Dermis blood vessel endothelial cell (primary cell): ENCODE data around the gene TPSB2. TPM values are rescaled to one million over a fixed set of nuclear protein-coding genes. Genes with fewer than 3 reads are reported as not detected.
"Not testable (repeated sequence)": the region's sequence is repeated elsewhere in the genome, so short reads cannot be mapped to it uniquely, and the experiment has no call there.

Experiments used
- DNase-seq: peaks from one replicate; pipeline ENCODE4 v3.0.0; 2010
- total RNA-seq: library from RNA; depleted of rRNA; stranded (reverse); fragments of >200 nt; gene quantifications from 2 replicates; pipeline ENCODE4 v1.2.3, GENCODE V29; 2014

TPSB2 gene
- total RNA-seq, 1 donor from 2014 or later: not detected

- not testable (repeated sequence) for DNase-seq
Observed at GRCh38 chr16:1240436-1240835, 10.5 kb upstream of the TPSB2 start, which contains the start of gene TPSAB1. TSS of gene TPSAB1 (plus strand) at chr16:1240705. CDS start at chr16:1240939, 234 bp downstream.

- not testable (repeated sequence) for DNase-seq
Observed at GRCh38 chr16:1239575-1239974, 9.6 kb upstream of the TPSB2 start.

GRCh38 chr16:1238909-1239308 lies 8.9 kb upstream of the TPSB2 start:
- not testable (repeated sequence) for DNase-seq

GRCh38 chr16:1237990-1238389 lies 8.0 kb upstream of the TPSB2 start:
- no peak for DNase-seq

- not testable (repeated sequence) for DNase-seq
Observed at GRCh38 chr16:1236659-1237058, 6.7 kb upstream of the TPSB2 start.

GRCh38 chr16:1232049-1232748 lies 2.2 kb upstream of the TPSB2 start:
- not testable (repeated sequence) for DNase-seq

- DNase-seq: not testable (repeated sequence)
Observed at GRCh38 chr16:1231301-1231700, 1.3 kb upstream of the TPSB2 start.

- DNase-seq: not testable (repeated sequence)
Observed at GRCh38 chr16:1230471-1231212, 658 bp upstream of the TPSB2 start.

GRCh38 chr16:1229476-1229875 lies 508 bp downstream of the TPSB2 start:
- DNase-seq: not testable (repeated sequence)

GRCh38 chr16:1228227-1228626 lies 1.8 kb downstream of the TPSB2 start:
- not testable (repeated sequence) for DNase-seq

GRCh38 chr16:1226692-1227091 lies 3.3 kb downstream of the TPSB2 start:
- DNase-seq: not testable (repeated sequence)

- not testable (repeated sequence) for DNase-seq
Observed at GRCh38 chr16:1225728-1226311, 4.2 kb downstream of the TPSB2 start.

GRCh38 chr16:1225051-1225451 lies 4.9 kb downstream of the TPSB2 start, which contains the start of gene TPSG1:
TSS of gene TPSG1 (minus strand) at chr16:1225268. CDS start at chr16:1225252, 16 bp downstream.
- no peak for DNase-seq

GRCh38 chr16:1224558-1224957 lies 5.4 kb downstream of the TPSB2 start:
- no peak for DNase-seq

- DNase-seq: no peak
Observed at GRCh38 chr16:1223355-1224214, 6.4 kb downstream of the TPSB2 start.

GRCh38 chr16:1222553-1223354 lies 7.2 kb downstream of the TPSB2 start:
- no peak for DNase-seq

- no peak for DNase-seq
Observed at GRCh38 chr16:1221628-1222552, 8.1 kb downstream of the TPSB2 start.

GRCh38 chr16:1220841-1221627 lies 8.9 kb downstream of the TPSB2 start:
- no peak for DNase-seq

GRCh38 chr16:1220098-1220728 lies 9.8 kb downstream of the TPSB2 start:
- no peak for DNase-seq
